ENCODE data around the gene PPM1L. TPM values are rescaled to one million over a fixed set of nuclear protein-coding genes. Genes with fewer than 3 reads are reported as not detected.
"Not testable (repeated sequence)": the region's sequence is repeated elsewhere in the genome, so short reads cannot be mapped to it uniquely, and the experiment has no call there.

Gene PPM1L
- total RNA-seq, 1 experiment from 2014 or later, result 13.2 TPM

DNA sequence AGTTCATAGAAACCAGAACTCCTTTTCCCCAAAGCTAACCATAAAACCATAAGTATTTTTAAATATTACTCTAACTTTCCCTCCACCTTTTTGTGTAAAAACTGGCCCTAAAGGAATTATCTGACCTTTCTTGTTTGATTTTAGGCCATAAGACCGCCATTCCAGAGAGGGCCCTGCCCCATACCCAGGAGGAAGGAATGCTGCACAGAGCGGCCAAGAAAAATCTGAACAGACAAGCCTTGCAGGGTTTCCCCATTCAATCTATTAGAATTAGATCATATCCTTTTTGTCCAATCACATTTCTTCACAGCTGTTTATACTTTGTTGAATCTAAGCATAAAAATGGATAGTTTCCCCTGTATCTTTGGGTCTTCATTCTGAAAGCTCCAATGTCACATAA, 252.1 kb downstream of the PPM1L start:
- ChIA-PET CTCF (no interaction called here), RAD21 (ENCODE audit: low non-redundant PET in 1 of 2, low total read pairs in 2 of 2, uncharacterized antibody in 2 of 2, unreplicated experiment in 2 of 2) (no interaction called here), POLR2A (no interaction called here)
- no TSS peak for BruUV-seq (replicated peaks)
- intact Hi-C loops (cut with micrococcal nuclease), result no loop called here
- Histone ChIP-seq H3K79me2 (ENCODE audit: insufficient read depth, low read length) (no peaks in the 10 kb centered on the region), H3K9ac (ENCODE audit: low read length) (no peak overlapping the region), H3K27me3 (ENCODE audit: insufficient read depth, low read length) (no peaks in the 10 kb centered on the region), H3K4me2 (ENCODE audit: low read length) (no peak overlapping the region), H2AFZ (ENCODE audit: low read depth, low read length, poor library complexity, severe bottlenecking) (no peak overlapping the region), H3K4me1 (ENCODE audit: control insufficient read depth in 1 of 2, insufficient read depth in 2 of 2, low read length in 2 of 2) (no peaks in the 10 kb centered on the region), H4K20me1 (ENCODE audit: insufficient read depth) (no peaks in the 10 kb centered on the region), H3K27ac (ENCODE audit: low read depth, low read length) (no peak overlapping the region), H3K36me3 (ENCODE audit: control insufficient read depth in 1 of 2, insufficient read depth in 2 of 2, low read length in 2 of 2) (no peaks in the 10 kb centered on the region), H3K4me3 (replicated peaks in 1 of 2; ENCODE audit: low read depth in 1 of 2, low read length in 2 of 2) (no peak overlapping the region), H3K9me2 (ENCODE audit: insufficient read depth) (no peaks in the 10 kb centered on the region; the same call in 1 of the 2 replicates), H3K9me3 (ENCODE audit: control insufficient read depth in 1 of 2, insufficient read depth in 1 of 2, low read depth in 1 of 2, low read length in 2 of 2) (no peaks in the 10 kb centered on the region)
- TF ChIP-seq SRF (IDR thresholded peaks at IDR 0.05; ENCODE audit: low read depth) (no peak), POLR2AphosphoS5 (IDR thresholded peaks at IDR 0.05; ENCODE audit: low read depth, low read length) (no peak), EGR1 (IDR thresholded peaks at IDR 0.05; ENCODE audit: low read depth) (no peak), SP1 (IDR thresholded peaks at IDR 0.05; ENCODE audit: low read depth) (no peak)
- TF ChIP-seq, protein P1, sequence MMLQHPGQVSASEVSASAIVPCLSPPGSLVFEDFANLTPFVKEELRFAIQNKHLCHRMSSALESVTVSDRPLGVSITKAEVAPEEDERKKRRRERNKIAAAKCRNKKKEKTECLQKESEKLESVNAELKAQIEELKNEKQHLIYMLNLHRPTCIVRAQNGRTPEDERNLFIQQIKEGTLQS (IDR thresholded peaks at IDR 0.05), result no peak
- TF ChIP-seq, protein P2, sequence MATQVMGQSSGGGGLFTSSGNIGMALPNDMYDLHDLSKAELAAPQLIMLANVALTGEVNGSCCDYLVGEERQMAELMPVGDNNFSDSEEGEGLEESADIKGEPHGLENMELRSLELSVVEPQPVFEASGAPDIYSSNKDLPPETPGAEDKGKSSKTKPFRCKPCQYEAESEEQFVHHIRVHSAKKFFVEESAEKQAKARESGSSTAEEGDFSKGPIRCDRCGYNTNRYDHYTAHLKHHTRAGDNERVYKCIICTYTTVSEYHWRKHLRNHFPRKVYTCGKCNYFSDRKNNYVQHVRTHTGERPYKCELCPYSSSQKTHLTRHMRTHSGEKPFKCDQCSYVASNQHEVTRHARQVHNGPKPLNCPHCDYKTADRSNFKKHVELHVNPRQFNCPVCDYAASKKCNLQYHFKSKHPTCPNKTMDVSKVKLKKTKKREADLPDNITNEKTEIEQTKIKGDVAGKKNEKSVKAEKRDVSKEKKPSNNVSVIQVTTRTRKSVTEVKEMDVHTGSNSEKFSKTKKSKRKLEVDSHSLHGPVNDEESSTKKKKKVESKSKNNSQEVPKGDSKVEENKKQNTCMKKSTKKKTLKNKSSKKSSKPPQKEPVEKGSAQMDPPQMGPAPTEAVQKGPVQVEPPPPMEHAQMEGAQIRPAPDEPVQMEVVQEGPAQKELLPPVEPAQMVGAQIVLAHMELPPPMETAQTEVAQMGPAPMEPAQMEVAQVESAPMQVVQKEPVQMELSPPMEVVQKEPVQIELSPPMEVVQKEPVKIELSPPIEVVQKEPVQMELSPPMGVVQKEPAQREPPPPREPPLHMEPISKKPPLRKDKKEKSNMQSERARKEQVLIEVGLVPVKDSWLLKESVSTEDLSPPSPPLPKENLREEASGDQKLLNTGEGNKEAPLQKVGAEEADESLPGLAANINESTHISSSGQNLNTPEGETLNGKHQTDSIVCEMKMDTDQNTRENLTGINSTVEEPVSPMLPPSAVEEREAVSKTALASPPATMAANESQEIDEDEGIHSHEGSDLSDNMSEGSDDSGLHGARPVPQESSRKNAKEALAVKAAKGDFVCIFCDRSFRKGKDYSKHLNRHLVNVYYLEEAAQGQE (IDR thresholded peaks at IDR 0.05; ENCODE audit: low read depth), result no peak
- no peak for DNase-seq (ENCODE audit: low read depth, low spot score)
- no peak for ATAC-seq

DNA sequence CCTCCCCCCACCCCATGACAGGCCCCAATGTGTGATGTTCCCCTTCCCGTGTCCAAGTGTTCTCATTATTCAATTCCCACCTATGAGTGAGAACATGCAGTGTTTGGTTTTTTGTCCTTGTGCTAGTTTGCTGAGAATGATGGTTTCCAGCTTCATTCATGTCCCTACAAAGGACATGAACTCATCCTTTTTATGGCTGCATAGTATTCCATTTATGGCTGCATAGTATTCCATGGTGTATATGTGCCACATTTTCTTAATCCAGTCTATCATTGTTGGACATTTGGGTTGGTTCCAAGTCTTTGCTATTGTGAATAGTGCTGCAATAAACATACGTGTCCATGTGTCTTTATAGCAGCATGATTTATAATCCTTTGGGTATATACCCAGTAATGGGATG, 254.1 kb downstream of the PPM1L start:
- H4K20me1 ChIP-seq (ENCODE audit: insufficient read depth); H3K79me2 ChIP-seq (ENCODE audit: insufficient read depth, low read length); CTCF ChIA-PET; H3K27me3 ChIP-seq (ENCODE audit: insufficient read depth, low read length); RAD21 ChIA-PET (ENCODE audit: low non-redundant PET in 1 of 2, low total read pairs in 2 of 2, uncharacterized antibody in 2 of 2, unreplicated experiment in 2 of 2); BruUV-seq (replicated peaks); H2AFZ ChIP-seq (ENCODE audit: low read depth, low read length, poor library complexity, severe bottlenecking); H3K9me3 ChIP-seq (ENCODE audit: control insufficient read depth in 1 of 2, insufficient read depth in 1 of 2, low read depth in 1 of 2, low read length in 2 of 2); H3K4me3 ChIP-seq (replicated peaks in 1 of 2; ENCODE audit: low read depth in 1 of 2, low read length in 2 of 2); intact Hi-C loops (cut with micrococcal nuclease); H3K4me2 ChIP-seq (ENCODE audit: low read length); H3K4me1 ChIP-seq (ENCODE audit: control insufficient read depth in 1 of 2, insufficient read depth in 2 of 2, low read length in 2 of 2); H3K9me2 ChIP-seq (ENCODE audit: insufficient read depth); ATAC-seq; H3K27ac ChIP-seq (ENCODE audit: low read depth, low read length); POLR2A ChIA-PET; H3K36me3 ChIP-seq (ENCODE audit: control insufficient read depth in 1 of 2, insufficient read depth in 2 of 2, low read length in 2 of 2); DNase-seq (ENCODE audit: low read depth, low spot score); H3K9ac ChIP-seq (ENCODE audit: low read length): not testable (repeated sequence)

Measured in HCT116 (cell line).